Adrenal gland (tissue), 5 donors: ENCODE data around the gene SARNP.

Experiments
- CTCF ChIP-seq, 6 experiments: fragments of 450-650 bp in 4 of 6; fragments of 200-600 bp in 2 of 6; sonication (generic) in 1 of 6; IDR thresholded peaks; 1 replicate in 5 of 6; 2 replicates in 1 of 6; pipeline versions ENCODE4 v1.5.1 to v1.8.0; 2016 to 2021; ENCODE audit warnings: antibody characterized with exemption in 6 of 6, mild to moderate bottlenecking in 2 of 6, moderate library complexity in 1 of 6
- POLR2A ChIP-seq, 2 donors: fragments of 450-650 bp; IDR thresholded peaks; one replicate each; pipeline ENCODE4 v1.6.1; 2017; ENCODE audit warnings: antibody characterized with exemption in 2 of 2, mild to moderate bottlenecking in 2 of 2, moderate library complexity in 1 of 2
- donor health status: DM: no; HTN: no; CAD: no.

DNA sequence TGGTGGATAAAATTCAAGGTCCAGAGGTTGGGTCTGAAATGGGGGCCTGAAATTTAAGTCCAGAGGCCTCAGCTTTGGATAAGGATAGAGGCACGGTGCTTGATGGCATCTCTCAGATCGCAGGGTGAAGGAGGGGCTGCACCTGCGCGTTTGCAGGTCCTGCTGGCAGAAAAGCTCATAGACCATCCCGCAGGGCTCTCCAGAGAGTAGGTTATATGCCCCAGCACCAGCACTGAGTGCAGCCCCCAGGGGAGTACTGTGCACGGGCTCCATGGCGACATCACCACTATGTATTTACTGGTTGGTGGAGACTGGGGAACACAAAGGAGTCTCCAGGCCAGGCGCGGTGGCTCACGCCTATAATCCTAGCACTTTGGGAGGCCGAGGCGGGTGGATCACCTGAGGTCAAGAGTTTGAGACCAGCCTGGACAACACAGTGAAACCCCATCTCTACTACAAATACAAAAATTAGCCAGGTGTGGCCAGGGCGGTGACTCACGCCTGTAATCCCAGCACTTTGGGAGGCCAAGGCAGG, 84.4 kb downstream of the SARNP start:
- TF ChIP-seq CTCF (IDR thresholded peaks at IDR 0.05) (no peak), POLR2A (IDR thresholded peaks at IDR 0.05) (no peak)
